UCSD-AML1 (cell line): ENCODE measurements around the gene TP53I11.

Experiments used
- DNase-seq: peaks from one replicate; lab custom pipeline; 2025; ENCODE audit not compliant: unreplicated experiment; lab: John Stamatoyannopoulos, UW

Gene TP53I11

DNA sequence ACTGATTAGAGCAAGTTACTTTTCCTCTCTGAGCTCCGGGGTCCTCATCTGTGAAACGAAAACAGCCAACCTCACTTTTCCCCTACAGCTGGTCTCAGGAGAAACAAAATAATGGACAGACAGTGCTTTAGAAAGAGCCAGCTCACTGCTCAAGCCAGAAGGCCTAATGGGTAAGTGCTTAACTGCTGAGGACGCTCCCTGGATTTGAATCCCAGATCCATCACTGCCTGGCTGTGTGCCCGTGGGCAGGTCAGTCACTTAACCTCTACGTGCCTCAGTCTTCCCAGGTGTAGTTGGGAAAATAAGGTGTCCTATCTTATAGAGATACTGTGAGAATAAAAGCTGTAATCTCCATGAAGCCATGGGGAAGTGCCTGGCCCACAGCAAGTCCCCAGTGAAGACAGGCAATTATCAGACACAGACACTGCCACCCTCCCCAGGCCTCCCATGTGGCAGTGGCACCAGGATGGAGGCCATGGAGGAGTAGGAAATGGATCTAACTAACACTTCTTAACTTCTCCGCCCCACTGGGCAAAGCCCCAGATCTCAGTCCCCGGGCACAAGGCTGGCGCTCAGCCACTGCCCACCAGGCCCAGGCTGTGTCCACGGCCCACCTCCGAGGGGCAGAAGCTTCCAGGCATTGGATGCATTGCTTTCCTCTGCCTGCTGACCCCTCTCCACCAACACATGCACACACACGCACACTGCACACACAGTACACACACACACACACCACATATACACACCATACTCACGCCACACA is 9.2 kb downstream of the TP53I11 start:
- DNase-seq, result no peak

DNA sequence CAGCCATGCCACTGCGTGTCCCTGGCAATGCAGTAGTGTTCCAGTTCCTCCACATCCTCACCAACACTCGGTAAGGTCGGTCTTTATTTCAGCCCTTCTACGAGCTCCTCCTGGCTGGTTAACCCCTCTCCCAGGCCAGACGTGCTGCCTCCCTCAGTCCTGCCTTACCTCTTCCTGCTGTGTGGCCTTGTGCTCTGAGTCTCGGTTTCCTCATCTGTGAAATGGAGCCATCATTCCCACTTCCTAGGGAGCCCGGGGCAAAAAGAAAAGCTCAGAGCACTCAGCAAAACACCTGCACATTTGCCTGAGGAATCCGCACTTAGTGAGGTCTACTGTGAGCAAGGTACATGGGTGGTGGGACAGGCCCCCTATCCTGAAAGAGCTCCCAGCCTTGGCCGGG is 9.8 kb downstream of the TP53I11 start:
- no peak for DNase-seq

DNA sequence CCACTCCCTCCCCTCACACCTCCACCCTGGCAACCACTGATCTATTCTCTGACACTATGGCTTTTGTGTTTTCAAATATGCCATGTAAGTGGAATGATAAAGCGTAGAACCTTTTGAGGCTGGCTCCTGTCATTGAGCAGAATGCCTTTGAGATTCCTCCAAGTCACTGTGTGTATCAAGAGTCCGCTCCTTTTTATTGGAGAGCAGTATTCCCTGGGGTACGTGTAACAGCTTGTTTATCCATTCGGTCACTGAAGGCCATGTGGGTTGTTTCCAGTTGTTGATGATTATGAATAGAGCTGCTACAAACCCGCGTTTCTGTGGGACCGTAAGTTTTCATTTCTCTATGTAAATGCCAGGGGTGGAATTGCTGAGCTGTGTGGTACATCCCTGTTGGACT is 10.3 kb downstream of the TP53I11 start:
- no peak for DNase-seq

DNA sequence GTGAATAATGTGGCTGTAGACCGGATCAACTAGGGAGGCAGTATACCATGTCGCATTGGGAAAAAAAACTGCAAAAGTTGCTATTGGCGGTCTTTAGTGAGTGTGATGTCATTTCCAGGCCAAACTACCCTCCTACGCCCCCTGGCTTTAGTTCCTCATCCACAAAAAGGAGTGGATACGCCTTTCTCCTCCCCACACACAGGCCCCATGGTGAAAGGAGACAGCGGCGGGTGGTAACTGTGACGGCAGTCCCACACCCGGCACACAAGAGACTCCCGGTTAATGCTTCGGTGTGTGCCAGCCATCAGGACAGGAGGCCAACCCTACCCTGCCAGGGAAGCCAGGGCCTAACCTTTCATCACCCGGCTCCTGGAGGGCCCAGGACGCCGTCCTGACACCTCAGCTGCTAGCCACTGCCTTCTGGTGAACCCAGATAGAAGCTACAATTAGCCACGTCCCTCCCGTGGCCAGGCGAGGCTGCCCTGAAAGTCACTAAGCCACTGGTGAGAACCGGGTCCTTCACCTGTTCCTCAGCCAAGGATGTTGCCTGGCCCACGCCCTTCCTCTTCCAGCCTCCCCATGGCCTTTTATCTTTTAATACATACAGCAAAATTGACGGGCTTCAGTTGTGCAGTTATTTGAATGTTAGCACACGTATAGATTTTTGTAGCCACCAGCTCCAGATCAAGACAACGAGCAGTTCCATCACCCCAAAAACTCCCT is 10.8 kb downstream of the TP53I11 start:
- DNase-seq, result peak; percentile 63

DNA sequence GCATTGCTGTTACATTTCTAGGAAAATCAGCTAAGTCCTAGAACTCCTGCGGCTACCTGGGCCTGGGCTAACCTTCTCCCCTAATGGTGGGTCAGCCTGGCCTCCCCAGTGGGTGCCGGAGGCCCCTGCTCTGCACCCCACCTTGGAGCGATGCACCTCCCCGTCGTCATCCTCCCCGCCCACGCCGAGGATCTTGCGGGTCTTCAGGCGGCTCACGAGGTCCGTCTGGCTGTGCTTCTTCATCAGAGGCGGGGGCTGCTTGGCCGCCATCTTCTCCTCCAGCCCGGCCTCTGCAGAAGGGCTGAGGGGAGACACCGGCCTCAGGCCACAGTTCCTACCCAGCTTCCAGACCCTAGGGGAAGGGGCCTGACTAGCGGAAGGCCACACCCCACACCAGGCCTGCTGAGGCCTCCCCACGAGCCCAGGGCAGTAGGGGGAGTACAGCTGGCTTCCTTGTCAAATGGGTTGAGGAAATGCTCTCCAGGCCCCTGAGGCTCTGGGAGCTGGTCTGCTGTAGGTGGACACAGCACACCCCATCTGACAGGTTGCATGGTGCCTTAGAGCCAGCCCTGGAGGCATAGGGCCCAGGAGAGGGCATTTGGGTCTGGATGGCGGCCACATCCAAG is 12.5 kb downstream of the TP53I11 start:
- no peak for DNase-seq

DNA sequence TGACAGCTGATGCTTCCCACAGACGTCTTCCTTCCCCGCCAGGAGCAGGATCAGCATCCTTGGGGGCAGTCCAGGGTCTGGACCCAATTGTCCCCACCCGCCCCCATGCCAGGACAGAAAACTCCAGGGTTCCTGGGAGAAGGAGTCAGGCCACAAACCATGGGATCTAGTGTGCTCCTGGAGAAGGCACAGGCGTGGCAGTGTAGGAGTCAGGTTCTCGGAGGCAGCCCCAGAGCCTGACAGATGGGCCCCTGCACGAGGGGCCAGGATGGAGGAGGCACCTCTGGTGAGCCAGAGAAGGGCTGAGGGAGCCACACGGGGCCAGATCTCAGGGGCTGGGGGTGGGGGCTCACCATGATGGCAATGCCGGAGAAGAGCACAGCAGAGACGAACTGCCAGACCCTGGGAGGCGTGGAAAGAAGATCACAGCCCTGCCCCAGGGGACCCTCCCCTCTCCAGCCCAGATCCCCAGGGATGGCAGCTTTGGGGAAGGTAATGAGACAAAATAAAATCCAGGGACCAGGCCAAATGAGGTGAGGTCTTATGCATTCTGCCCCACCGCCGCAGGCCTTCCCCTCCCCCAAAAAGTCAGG is 13.6 kb downstream of the TP53I11 start:
- no peak for DNase-seq

DNA sequence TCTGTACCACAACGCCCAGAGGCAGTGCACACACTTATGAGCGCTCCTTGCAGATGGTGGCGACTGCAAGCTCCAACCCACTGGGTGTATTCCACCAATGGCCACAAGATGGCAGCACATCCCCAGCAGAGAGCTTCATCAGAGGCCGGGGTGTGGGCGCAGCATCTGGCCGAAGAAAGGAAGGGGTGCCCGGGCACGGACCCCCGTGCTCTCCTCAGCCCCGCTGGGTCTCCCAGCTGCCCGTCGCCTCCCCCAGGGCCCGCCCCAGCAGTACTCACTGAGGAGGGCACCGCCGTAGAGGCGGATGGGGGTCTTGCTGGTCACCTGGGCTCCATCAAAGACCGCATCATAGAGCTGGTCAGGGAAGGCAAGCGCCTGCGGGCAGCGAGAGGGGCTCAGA is 14.2 kb downstream of the TP53I11 start:
- DNase-seq, result peak; percentile 86

DNA sequence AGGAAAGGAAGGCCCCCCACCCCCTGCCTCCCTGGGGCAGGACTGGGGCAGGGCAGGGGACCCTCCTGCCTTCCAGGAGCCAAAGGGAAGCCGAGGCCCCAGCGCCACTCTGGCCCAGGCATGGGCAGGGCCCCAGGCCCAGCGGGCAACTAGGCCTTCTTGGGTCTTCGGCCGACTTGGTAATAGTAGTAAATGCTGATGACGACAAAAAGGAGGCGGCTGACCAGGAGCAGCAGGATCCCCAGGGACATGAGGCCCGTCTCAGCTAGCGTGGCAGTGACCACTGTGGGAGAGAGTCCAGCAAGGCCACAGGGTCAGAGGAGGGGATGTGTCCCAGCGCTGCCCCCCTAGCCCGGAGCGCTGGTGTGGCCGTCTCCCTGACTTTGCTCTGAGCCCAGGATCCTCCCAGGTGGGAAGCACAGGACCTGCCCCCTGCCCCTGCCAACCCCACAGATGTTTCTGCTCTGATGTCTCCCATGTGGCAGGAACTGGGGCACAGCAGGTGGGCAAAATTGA is 15.9 kb downstream of the TP53I11 start:
- no peak for DNase-seq

DNA sequence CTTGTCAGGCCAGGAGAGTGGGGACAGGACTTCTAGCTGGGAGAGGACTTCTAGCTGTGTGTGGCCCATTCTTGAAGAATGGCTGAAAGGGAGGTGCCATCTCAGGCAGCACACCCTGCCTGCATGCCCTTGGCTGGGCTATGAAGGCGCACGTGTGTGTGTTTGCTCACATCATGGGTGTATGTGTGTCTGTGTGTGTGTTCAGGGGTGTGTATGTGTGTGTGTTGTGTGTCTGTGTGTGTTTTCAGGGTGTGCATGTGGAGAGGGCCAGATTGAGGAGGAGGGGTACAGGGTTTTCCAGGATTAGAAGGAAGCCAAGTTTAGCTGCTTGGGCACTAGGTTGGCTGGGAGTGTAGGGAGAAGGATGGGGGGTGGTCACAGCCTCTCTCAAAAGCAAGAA is 16.6 kb downstream of the TP53I11 start:
- no peak for DNase-seq

DNA sequence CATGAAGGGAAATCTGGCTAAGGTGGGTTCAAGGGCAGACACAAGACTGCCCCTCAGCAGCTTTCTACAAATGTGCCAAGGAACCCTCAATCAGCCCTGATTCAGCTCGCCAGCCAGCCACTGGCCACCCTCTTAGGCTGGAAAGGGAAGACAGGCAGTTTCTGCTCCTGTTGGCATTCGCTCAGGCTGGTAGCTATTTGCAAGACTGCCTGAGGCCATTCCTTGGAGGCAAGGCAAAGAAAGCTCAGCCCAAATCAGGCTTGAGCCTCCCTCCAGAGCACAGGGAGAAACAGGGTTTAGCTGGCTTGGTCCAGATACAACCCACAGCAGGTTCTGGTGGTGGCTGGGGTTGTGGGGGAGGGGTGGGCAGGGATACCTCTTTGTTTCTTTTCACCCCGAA is 19.2 kb downstream of the TP53I11 start:
- no peak for DNase-seq

DNA sequence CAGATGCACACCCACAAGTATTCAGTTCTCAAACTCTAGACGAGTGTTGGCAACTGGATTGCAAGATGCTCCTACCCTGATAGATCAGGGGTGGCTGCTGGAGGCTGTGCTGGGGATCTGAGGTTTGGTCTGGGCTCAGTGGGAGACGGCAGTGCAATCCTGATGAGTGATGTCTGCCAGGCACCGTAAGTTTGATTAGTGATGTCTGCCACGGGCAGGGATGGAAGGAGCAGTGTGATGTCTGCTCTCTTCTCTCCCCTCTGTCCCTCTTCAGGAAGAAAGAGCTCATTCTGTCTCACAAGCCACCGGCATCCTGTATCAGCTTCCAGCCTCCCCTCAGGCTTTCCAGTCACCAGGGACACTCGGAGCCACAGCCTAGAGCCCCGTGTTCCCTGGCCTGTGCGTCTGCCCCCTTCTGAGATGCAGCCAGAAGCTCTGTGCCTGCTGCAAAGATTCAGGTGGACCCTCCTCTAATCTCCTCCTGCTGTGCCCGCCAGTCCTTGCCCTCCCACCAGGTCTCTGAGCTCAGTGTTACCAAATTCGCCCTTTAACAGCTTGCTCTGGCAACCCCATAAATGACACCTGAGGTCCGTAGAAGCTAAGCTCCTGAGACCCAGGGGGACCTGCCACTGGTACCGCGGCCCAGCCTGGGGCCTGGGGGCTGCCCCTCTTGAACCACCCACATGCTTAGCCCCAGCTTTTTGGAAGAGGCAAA is 19.9 kb downstream of the TP53I11 start:
- DNase-seq, result no peak

DNA sequence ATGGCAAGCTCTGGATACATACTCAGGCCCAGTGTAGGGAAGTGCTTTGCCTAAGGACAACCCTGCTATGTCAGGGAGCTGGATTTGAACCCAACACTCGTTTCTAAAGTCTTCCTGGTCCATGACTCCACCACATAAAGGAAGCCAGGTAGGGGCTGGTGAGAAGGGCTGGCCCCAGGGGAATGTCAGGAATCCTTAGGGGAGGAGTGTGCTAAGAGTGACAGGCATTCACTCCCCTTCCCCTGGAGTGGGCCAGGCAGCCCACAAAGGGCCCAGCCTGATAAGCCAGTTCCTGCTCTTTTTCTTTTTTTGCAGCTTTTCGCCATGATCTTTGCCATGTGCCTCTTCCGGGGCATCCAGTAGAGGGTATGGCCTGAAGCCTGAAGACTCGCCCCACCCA is 21.9 kb downstream of the TP53I11 start:
- DNase-seq, result peak; percentile 32

DNA sequence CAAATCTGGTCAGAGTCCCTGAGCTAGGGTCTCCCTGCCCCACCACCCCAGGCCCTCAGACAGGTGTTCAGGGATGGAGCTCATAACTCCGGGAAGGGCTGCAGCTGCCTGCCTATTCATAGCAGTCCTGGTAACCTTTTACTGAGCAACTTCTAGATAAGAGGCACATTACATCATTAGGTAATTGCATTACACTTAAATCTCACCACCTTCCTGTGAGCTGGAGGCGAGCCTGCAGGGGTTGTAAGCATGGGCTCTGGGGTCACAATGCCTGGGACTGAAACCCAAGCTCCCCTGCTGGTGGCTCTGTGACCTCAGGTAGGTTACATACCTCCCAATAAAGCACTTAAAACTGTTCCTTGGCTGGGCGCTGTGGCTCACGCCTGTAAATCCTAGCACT is 22.5 kb downstream of the TP53I11 start:
- DNase-seq, result no peak

DNA sequence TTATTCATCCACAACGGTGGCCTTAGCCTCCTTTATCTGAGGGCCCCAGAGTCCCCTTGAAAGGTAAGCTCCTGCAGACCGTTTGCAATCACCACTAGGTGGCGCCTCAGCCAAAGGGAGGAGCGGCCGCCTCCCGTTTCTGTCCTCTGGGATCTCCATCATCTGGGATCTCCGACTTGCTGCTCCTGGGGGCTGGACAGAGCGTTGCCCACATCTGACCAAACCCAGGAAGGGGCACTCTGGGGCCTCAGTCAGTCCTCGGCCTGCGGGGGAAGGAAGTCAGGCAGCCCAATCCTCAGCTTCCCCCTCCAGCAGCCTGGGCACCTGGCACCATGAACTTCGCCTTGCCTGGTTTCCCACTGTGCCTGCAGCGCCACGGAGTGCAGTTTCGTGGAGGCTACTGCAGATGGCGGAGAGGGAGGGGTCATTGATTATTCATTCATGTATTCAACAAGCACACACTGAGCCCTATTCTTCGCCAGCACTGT is 23.5 kb downstream of the TP53I11 start:
- peak; percentile 53 for DNase-seq

DNA sequence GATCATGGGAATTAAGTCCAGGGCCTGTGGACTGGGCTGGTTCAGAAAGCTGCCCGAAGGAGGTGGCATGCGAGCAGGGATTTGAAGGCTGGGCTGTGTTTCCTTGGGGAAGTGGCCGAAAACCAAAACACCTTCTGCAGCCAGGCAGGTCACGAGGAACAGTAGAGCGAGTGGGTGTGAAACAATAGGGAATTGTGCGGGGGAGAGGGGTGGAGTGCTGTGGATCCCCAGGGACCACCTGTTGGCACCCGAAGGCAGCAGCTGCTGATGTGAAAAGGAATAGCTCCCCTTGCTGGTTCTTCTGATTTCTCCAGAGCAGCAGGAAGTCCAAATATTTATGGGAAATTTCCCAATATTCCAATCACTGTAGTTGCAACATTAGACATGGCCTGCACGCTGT is 24.6 kb downstream of the TP53I11 start:
- no peak for DNase-seq

DNA sequence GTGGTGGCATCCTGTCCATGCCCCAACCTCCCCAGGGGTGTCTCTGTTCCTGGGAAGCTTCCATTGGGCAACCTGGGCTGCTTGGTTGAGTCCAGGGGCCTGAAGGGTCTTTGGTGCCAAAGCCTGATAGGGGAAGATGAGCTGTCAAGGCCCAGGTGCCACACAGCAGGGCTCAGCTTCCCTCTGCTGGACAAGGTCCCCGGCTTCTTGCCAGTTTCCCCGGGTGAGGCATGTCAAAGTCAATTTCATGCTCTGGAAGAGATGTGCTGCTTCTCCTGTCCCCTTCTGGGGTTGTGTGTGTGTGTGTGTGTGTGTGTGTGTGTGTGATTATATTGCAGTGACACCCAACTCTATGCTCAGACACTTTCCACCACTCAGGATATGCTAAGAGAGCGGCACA is 26.9 kb downstream of the TP53I11 start:
- no peak for DNase-seq

DNA sequence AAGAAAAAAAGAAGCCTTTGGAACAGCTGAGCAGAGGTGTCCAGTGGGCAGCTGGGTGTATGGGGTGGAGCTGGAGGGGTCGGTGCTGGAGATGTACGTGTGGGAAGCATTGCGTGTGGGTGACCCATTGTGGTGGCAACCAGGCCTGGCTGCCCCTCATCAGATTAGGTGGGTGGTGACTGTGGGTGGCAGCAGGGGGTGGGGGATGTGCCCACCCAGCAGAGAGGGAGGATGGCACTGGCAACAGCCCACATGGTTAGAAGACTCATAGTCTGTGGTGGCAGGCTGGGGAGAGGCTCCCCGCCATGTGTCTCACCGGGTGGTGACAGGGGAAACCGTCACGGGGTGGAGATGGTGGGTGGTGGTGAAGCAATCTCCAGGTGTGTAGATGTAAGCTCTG is 27.6 kb downstream of the TP53I11 start:
- DNase-seq, result no peak

DNA sequence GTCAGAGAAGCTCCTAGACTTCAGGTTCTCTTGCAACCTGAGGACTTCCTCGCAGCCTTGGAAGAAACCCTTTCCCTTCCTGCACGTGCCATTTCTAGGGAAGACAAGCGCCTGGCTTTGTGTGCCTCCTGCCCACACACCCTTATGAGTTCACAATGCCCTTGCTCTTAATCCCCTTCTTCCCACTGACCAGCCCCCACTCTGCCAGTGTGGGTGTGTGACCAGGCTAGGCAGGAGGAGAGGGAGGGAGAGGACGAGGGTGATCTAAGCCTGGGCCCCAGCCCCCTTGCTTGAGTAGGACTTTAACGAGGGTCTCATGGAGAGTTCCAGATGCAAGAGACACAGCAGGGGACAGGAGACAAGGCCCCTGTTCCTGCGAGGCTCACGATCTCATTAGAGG is 30.2 kb downstream of the TP53I11 start:
- no peak for DNase-seq

DNA sequence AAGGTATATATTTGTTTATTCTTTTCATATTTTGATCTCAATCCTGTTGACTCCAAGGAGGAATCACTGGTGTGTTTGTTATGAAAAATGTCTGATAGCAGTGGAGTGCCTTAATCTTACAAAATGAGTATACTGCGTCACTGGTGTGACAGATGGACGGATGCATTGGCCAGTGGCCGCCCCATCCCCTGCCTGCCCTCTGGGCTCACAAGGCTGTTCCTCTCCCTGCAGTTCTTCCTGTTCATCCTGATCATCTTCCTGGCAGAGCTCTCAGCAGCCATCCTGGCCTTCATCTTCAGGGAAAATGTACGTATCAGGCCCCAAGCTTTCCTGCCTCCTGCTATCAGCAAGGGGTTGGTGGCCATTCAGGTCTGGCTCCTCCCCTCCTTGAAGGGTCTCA is 32.9 kb downstream of the TP53I11 start:
- DNase-seq, result no peak

DNA sequence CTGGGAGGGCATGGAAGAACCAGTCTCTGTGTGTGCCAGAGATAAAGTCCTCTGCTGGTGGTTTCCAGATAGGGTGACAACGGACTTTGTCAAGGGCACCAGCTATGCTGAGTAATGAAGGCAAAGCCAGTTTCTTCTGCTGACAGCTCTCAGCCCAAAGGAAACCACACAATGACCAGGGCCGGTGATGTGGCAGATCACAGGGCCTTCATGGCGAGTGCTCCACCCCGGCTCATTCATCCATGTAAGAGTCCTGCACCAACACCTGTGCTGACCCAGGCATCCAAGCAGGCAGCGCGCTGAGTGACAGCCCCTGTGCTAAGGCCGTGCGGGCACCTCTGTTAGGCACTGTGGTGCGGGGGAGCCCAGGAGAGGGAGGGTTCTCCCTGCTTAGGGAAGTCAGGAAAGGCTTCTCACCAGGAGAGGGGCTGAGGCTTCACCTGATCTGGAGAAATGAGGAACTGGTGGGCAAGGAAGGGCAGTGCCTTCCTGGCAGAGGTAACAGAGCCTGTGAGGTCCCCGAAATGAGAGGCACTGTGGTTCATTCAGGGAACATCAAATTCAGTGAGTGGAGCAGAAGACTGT is 33.8 kb downstream of the TP53I11 start:
- DNase-seq, result peak; percentile 81
